PC-9 (cell line): ENCODE data around the gene ZNF581.

Source experiments
- EZH2 ChIP-seq: fragments of 200-600 bp; sonication (generic); IDR thresholded peaks from 2 replicates; pipeline ENCODE4 v1.8.0; 2017; ENCODE audit warnings: antibody characterized with exemption, low read depth
- TF ChIP-seq, protein P1 (sequence below): fragments of 200-600 bp; sonication (generic); conservative IDR thresholded peaks from 2 replicates; pipeline ENCODE4 v1.6.1; 2017; ENCODE audit warnings: mixed run types, antibody characterized with exemption, mild to moderate bottlenecking, moderate library complexity

DNA sequence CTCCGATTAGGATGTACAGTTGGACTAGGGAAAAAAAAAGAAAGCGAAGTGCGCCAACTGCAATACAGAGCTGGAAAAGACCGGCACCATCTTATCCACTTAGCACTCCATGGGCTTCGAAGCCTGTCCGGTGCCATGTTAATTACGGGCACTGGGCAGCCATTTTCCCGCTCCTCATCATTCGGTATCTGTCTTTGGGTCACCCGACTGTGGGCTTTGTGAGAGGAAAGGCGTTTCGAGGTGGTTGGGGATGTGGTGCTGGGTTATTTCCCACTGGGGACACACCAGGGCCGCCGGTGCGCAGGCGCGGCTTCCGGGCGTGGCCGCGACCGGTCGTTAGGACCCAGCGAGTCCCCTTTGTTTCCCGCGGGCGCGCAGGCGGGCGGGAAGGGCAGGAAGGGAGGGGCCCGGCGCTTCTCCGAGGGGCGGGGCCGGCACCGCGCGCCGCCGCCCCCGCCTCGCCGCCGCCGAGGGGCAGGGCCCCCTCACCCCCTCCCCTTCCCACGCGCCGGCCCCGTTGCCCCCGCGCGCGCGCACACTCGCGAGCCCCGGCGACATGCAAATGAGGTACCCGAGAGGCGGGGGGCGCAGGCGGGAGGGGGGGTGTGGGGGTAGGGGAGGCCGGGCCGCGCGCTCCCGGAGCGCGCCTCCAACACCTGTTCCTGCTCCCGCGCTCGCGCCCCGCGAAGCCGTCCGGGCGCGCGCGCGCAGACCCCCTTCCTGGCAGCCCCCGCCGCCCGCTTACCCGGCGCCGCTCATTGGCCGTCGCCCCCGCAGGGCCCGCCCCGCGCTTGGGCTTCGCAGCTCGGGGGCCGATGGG lies 43.4 kb upstream of the ZNF581 start, which contains the start of gene ZNF524:
- TF ChIP-seq, protein P1, sequence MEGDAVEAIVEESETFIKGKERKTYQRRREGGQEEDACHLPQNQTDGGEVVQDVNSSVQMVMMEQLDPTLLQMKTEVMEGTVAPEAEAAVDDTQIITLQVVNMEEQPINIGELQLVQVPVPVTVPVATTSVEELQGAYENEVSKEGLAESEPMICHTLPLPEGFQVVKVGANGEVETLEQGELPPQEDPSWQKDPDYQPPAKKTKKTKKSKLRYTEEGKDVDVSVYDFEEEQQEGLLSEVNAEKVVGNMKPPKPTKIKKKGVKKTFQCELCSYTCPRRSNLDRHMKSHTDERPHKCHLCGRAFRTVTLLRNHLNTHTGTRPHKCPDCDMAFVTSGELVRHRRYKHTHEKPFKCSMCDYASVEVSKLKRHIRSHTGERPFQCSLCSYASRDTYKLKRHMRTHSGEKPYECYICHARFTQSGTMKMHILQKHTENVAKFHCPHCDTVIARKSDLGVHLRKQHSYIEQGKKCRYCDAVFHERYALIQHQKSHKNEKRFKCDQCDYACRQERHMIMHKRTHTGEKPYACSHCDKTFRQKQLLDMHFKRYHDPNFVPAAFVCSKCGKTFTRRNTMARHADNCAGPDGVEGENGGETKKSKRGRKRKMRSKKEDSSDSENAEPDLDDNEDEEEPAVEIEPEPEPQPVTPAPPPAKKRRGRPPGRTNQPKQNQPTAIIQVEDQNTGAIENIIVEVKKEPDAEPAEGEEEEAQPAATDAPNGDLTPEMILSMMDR: no peak
- no peak for TF ChIP-seq EZH2
